ENCODE results near the gene ARID5B.

ARID5B gene

DNA sequence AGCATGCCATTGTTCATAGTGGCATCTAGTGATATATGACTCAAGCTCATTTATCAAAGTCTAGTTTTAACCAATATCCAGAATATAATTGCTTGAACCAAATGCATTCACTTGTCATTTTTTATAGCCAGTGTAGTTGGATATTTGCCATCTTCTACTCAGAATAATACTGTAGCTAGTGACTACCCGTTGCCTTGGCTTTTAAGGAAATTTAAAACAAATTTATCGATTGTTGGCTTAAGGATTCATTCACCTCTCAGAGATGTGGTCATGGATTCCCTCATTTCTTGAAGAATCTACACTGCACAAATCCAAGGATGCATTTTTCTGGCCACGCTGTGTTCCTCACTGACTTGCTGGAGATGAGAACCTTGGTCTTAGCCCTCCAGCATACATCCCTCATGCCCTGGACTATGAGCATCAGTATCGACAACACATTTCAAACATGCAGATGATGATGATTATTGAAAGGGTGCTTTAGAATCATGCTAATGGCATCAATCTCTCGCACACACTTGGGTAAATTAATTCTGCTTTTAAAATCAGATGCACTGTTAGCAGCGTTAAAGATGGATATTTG, 8.8 kb downstream of the ARID5B start:
- H4K20me1 ChIP-seq (ENCODE audit: insufficient read depth, low read length): no peaks in the 10 kb centered on the region
- H3K27ac ChIP-seq (ENCODE audit: low read length): no peak overlapping the region
- H3K4me3 ChIP-seq (ENCODE audit: low read depth in 1 of 2, low read length in 2 of 2): no peak overlapping the region
- no peaks in the 10 kb centered on the region for H3K79me2 ChIP-seq (ENCODE audit: insufficient read depth, low read length)
- ATAC-seq (ENCODE audit: insufficient read depth, low read depth): no peak
- no peaks in the 10 kb centered on the region for H3K9me3 ChIP-seq (ENCODE audit: insufficient read depth, low read length, severe bottlenecking)
- no peak overlapping the region for H3K9ac ChIP-seq (ENCODE audit: low read depth, low read length)
- no peaks in the 10 kb centered on the region for H3K27me3 ChIP-seq (ENCODE audit: insufficient read depth, low read length, poor library complexity)
- H3K4me2 ChIP-seq (ENCODE audit: insufficient read depth, low read length): no peak overlapping the region
- H2AFZ ChIP-seq (ENCODE audit: low read depth, low read length): no peak overlapping the region
- TF ChIP-seq, protein P1, sequence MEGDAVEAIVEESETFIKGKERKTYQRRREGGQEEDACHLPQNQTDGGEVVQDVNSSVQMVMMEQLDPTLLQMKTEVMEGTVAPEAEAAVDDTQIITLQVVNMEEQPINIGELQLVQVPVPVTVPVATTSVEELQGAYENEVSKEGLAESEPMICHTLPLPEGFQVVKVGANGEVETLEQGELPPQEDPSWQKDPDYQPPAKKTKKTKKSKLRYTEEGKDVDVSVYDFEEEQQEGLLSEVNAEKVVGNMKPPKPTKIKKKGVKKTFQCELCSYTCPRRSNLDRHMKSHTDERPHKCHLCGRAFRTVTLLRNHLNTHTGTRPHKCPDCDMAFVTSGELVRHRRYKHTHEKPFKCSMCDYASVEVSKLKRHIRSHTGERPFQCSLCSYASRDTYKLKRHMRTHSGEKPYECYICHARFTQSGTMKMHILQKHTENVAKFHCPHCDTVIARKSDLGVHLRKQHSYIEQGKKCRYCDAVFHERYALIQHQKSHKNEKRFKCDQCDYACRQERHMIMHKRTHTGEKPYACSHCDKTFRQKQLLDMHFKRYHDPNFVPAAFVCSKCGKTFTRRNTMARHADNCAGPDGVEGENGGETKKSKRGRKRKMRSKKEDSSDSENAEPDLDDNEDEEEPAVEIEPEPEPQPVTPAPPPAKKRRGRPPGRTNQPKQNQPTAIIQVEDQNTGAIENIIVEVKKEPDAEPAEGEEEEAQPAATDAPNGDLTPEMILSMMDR (IDR thresholded peaks at IDR 0.05; ENCODE audit: borderline replicate concordance, extremely low read depth, low read length, poor library complexity, severe bottlenecking): no peak
- no peak for TF ChIP-seq EZH2 (IDR thresholded peaks at IDR 0.05; ENCODE audit: borderline replicate concordance, low read depth, low read length, severe bottlenecking)
- no peaks in the 10 kb centered on the region for H3K4me1 ChIP-seq (ENCODE audit: insufficient read depth, low read length)
- no peak for DNase-seq
- no peaks in the 10 kb centered on the region for H3K36me3 ChIP-seq (ENCODE audit: insufficient read depth, low read length)

DNA sequence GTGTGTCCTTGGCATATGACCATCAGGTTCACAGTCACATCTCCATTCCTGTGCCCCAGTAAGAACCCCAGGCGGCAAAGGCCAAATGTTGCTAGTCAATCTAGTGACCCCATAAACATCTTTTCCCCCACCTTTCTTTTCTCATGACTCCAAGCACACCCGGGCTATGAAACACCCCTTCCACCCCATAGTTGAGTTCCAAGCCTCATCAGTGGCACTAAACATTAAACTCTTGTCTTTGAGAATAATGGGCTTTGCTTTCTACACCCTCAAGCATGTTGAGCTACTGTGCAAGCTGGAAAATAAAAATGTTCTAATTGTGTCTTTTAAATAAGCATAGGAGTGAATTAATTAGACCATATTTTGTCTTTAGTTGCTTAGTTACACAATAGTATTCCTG, 9.4 kb downstream of the ARID5B start:
- Histone ChIP-seq H3K27me3 (ENCODE audit: insufficient read depth, low read length, poor library complexity) (no peaks in the 10 kb centered on the region), H3K79me2 (ENCODE audit: insufficient read depth, low read length) (no peaks in the 10 kb centered on the region), H3K27ac (ENCODE audit: low read length) (no peak overlapping the region), H4K20me1 (ENCODE audit: insufficient read depth, low read length) (no peaks in the 10 kb centered on the region), H2AFZ (ENCODE audit: low read depth, low read length) (no peak overlapping the region), H3K4me1 (ENCODE audit: insufficient read depth, low read length) (no peaks in the 10 kb centered on the region), H3K4me2 (ENCODE audit: insufficient read depth, low read length) (no peak overlapping the region), H3K36me3 (ENCODE audit: insufficient read depth, low read length) (no peaks in the 10 kb centered on the region), H3K4me3 (ENCODE audit: low read depth in 1 of 2, low read length in 2 of 2) (no peak overlapping the region), H3K9me3 (ENCODE audit: insufficient read depth, low read length, severe bottlenecking) (no peaks in the 10 kb centered on the region), H3K9ac (ENCODE audit: low read depth, low read length) (no peak overlapping the region)
- no peak for ATAC-seq (ENCODE audit: insufficient read depth, low read depth)
- no peak for DNase-seq
- TF ChIP-seq, protein P1 (IDR thresholded peaks at IDR 0.05; ENCODE audit: borderline replicate concordance, extremely low read depth, low read length, poor library complexity, severe bottlenecking): no peak
- no peak for TF ChIP-seq EZH2 (IDR thresholded peaks at IDR 0.05; ENCODE audit: borderline replicate concordance, low read depth, low read length, severe bottlenecking)

DNA sequence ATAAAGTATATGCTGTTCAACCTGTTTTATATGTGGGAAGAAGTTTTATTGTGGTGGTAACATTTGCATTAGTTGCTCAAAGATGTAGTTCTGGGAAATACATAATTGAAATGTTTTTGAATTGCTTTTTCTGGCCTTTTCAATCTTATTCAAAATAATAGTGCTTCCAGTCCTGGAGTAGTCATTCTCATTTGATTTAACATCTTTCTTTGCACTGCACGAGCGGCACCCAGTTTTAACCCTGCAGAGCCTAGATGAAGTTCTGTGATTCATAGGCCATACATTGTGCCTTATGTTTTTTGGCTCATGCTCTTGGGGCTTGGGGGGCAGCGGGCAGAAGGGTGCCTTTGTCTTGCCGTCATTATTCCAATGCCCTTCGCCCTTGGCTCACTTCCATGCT, 9.9 kb downstream of the ARID5B start:
- TF ChIP-seq, protein P1 (IDR thresholded peaks at IDR 0.05; ENCODE audit: borderline replicate concordance, extremely low read depth, low read length, poor library complexity, severe bottlenecking): no peak
- TF ChIP-seq EZH2 (IDR thresholded peaks at IDR 0.05; ENCODE audit: borderline replicate concordance, low read depth, low read length, severe bottlenecking): no peak
- Histone ChIP-seq H3K27ac (ENCODE audit: low read length) (no peak overlapping the region), H3K27me3 (ENCODE audit: insufficient read depth, low read length, poor library complexity) (no peaks in the 10 kb centered on the region), H3K9me3 (ENCODE audit: insufficient read depth, low read length, severe bottlenecking) (no peaks in the 10 kb centered on the region), H3K36me3 (ENCODE audit: insufficient read depth, low read length) (no peaks in the 10 kb centered on the region), H4K20me1 (ENCODE audit: insufficient read depth, low read length) (no peaks in the 10 kb centered on the region), H3K4me1 (ENCODE audit: insufficient read depth, low read length) (no peaks in the 10 kb centered on the region), H3K79me2 (ENCODE audit: insufficient read depth, low read length) (no peaks in the 10 kb centered on the region), H3K4me3 (ENCODE audit: low read depth in 1 of 2, low read length in 2 of 2) (no peak overlapping the region), H2AFZ (ENCODE audit: low read depth, low read length) (no peak overlapping the region), H3K9ac (ENCODE audit: low read depth, low read length) (no peak overlapping the region), H3K4me2 (ENCODE audit: insufficient read depth, low read length) (no peak overlapping the region)
- DNase-seq (no peak), ATAC-seq (ENCODE audit: insufficient read depth, low read depth) (no peak)

DNA sequence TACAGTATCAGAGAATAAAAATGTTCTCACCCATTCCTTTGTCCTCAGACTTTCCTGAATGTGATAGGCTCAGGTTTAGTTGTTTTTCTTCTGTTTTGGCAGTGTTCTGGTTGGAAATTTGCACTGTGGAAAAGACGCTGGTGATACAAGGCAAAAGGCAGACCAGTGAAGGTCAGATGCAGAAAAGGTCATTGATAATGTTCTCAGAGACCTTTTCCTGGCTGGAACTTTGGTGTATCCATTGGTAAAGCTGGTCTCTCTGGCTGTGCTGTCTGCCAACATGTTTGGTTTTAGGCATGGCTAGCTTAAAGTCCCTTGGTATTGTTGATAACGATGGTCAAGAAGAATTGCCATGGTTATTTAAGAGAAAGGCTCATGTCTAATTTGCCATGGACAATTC, 11.5 kb downstream of the ARID5B start:
- no peak overlapping the region for H3K27ac ChIP-seq (ENCODE audit: low read length)
- no peaks in the 10 kb centered on the region for H3K27me3 ChIP-seq (ENCODE audit: insufficient read depth, low read length, poor library complexity)
- H3K4me3 ChIP-seq (ENCODE audit: low read depth in 1 of 2, low read length in 2 of 2): no peak overlapping the region
- H3K4me1 ChIP-seq (ENCODE audit: insufficient read depth, low read length): no peaks in the 10 kb centered on the region
- no peak for ATAC-seq (ENCODE audit: insufficient read depth, low read depth)
- H3K9me3 ChIP-seq (ENCODE audit: insufficient read depth, low read length, severe bottlenecking): no peaks in the 10 kb centered on the region
- H3K4me2 ChIP-seq (ENCODE audit: insufficient read depth, low read length): no peak overlapping the region
- H2AFZ ChIP-seq (ENCODE audit: low read depth, low read length): no peak overlapping the region
- no peaks in the 10 kb centered on the region for H3K36me3 ChIP-seq (ENCODE audit: insufficient read depth, low read length)
- TF ChIP-seq, protein P1 (IDR thresholded peaks at IDR 0.05; ENCODE audit: borderline replicate concordance, extremely low read depth, low read length, poor library complexity, severe bottlenecking): no peak
- no peak for TF ChIP-seq EZH2 (IDR thresholded peaks at IDR 0.05; ENCODE audit: borderline replicate concordance, low read depth, low read length, severe bottlenecking)
- no peak for DNase-seq
- H4K20me1 ChIP-seq (ENCODE audit: insufficient read depth, low read length): no peaks in the 10 kb centered on the region
- no peak overlapping the region for H3K9ac ChIP-seq (ENCODE audit: low read depth, low read length)
- no peaks in the 10 kb centered on the region for H3K79me2 ChIP-seq (ENCODE audit: insufficient read depth, low read length)
